ENCODE measurements around the gene TBL1Y.
"Not testable (repeated sequence)": the region's sequence is repeated elsewhere in the genome, so short reads cannot be mapped to it uniquely, and the experiment has no call there.

TBL1Y gene

GRCh38 chrY:6977783-6978182 is 67.3 kb downstream of the TBL1Y start:
- DNase-seq = no peak

- DNase-seq = no peak
Observed at GRCh38 chrY:6983221-6983620, 72.7 kb downstream of the TBL1Y start.

GRCh38 chrY:6987811-6988210 is 77.3 kb downstream of the TBL1Y start:
- no peak for DNase-seq

- DNase-seq = no peak
Observed at GRCh38 chrY:6989886-6990620, 79.6 kb downstream of the TBL1Y start.

GRCh38 chrY:6992041-6992440 is 81.5 kb downstream of the TBL1Y start:
- DNase-seq = no peak

- DNase-seq = no peak
Observed at GRCh38 chrY:6995987-6996386, 85.5 kb downstream of the TBL1Y start.

- DNase-seq = peak; percentile 0
Observed at GRCh38 chrY:6997503-6998066, 87.1 kb downstream of the TBL1Y start.

- no peak for DNase-seq
Observed at GRCh38 chrY:6999905-7000304, 89.4 kb downstream of the TBL1Y start.

- no peak for DNase-seq
Observed at GRCh38 chrY:7002581-7002980, 92.1 kb downstream of the TBL1Y start.

- no peak for DNase-seq
Observed at GRCh38 chrY:7007911-7008310, 97.4 kb downstream of the TBL1Y start.

- DNase-seq = no peak
Observed at GRCh38 chrY:7008578-7009355, 98.3 kb downstream of the TBL1Y start.

- no peak for DNase-seq
Observed at GRCh38 chrY:7013051-7013450, 102.6 kb downstream of the TBL1Y start.

GRCh38 chrY:7016521-7016920 is 106.0 kb downstream of the TBL1Y start:
- DNase-seq = no peak

GRCh38 chrY:7017244-7018080 is 107.0 kb downstream of the TBL1Y start:
- no peak for DNase-seq

GRCh38 chrY:7039037-7039436 is 128.5 kb downstream of the TBL1Y start:
- no peak for DNase-seq

- no peak for DNase-seq
Observed at GRCh38 chrY:7040662-7041061, 130.2 kb downstream of the TBL1Y start.

- no peak for DNase-seq
Observed at GRCh38 chrY:7041983-7042382, 131.5 kb downstream of the TBL1Y start.

GRCh38 chrY:7052461-7052860 is 142.0 kb downstream of the TBL1Y start:
- DNase-seq = not testable (repeated sequence)

- no peak for DNase-seq
Observed at GRCh38 chrY:7056886-7057285, 146.4 kb downstream of the TBL1Y start.

GRCh38 chrY:7078725-7079124 is 168.2 kb downstream of the TBL1Y start:
- no peak for DNase-seq

- not testable (repeated sequence) for DNase-seq
Observed at GRCh38 chrY:7080548-7080947, 170.1 kb downstream of the TBL1Y start.

- peak; percentile 2 for DNase-seq
Observed at GRCh38 chrY:7085606-7086005, 175.1 kb downstream of the TBL1Y start.

- peak; percentile 0 for DNase-seq
Observed at GRCh38 chrY:7092836-7093235, 182.3 kb downstream of the TBL1Y start.
